SK-N-SH (cell line): ENCODE data around the gene VAMP2. TPM values are rescaled to one million over a fixed set of nuclear protein-coding genes. Genes with fewer than 3 reads are reported as not detected.

Experiments
- CTCF ChIA-PET: fragments of 300-600, 350-600 bp; formaldehyde crosslinking; extraction: SDS; loops from one replicate; lab custom pipeline; 2021; lab: Yijun Ruan, JAX
- POLR2A ChIA-PET: fragments of 350-600 bp; sonication (Branson Sonifier 250); formaldehyde crosslinking; extraction: SDS; loops from one replicate; lab custom pipeline; 2020; ENCODE audit warnings: antibody characterized with exemption, inconsistent platforms; lab: Yijun Ruan, JAX
- DNase-seq: peaks from one replicate; pipeline ENCODE4 v3.0.0; 2012
- H2AFZ ChIP-seq: fragments of 200-600 bp; sonication (generic); 2 replicates; pipeline ENCODE4 v1.8.1; 2016; ENCODE audit warnings: antibody characterized with exemption, mild to moderate bottlenecking, low read depth
- H3F3A ChIP-seq: fragments of 200-600 bp; sonication (generic); replicated peaks from 2 replicates; pipeline ENCODE3; 2016; ENCODE audit warnings: antibody characterized with exemption, mild to moderate bottlenecking; ENCODE audit not compliant: insufficient read depth
- H3K27ac ChIP-seq, 2 experiments: fragments of 200-500 bp in 1 of 2; fragments of 200-600 bp in 1 of 2; sonication (Bioruptor generic) in 1 of 2; sonication (generic), shearing (Covaris generic) in 1 of 2; 2 replicates each; pipeline versions ENCODE4 v1.5.1 to v1.6.1; 2014 to 2016; ENCODE audit warnings: low read depth in 2 of 2, inconsistent platforms in 1 of 2, low read length in 1 of 2, mild to moderate bottlenecking in 1 of 2, mixed read lengths in 1 of 2
- H3K27me3 ChIP-seq: fragments of 200-600 bp; sonication (generic), shearing (Covaris generic); 2 replicates; pipeline ENCODE4 v1.6.1; 2016; ENCODE audit warnings: mixed run types; ENCODE audit not compliant: insufficient read depth
- H3K36me3 ChIP-seq, 2 experiments: fragments of 200-500 bp in 1 of 2; fragments of 200-600 bp in 1 of 2; sonication (Bioruptor generic) in 1 of 2; sonication (generic) in 1 of 2; replicated peaks in 1 of 2; 2 replicates each; pipeline versions ENCODE3 to v1.5.1; 2014 to 2016; ENCODE audit warnings: low read length in 1 of 2, mild to moderate bottlenecking in 1 of 2; ENCODE audit not compliant: insufficient read depth in 2 of 2, control insufficient read depth in 1 of 2
- H3K4me1 ChIP-seq, 2 experiments: fragments of 200-500 bp in 1 of 2; fragments of 200-600 bp in 1 of 2; sonication (Bioruptor generic) in 1 of 2; sonication (generic), shearing (Covaris generic) in 1 of 2; 2 replicates each; pipeline versions ENCODE4 v1.5.1 to v1.6.1; 2014 to 2016; ENCODE audit warnings: low read depth in 1 of 2, low read length in 1 of 2, mixed run types in 1 of 2; ENCODE audit not compliant: insufficient read depth in 2 of 2, control insufficient read depth in 1 of 2
- H3K4me2 ChIP-seq: fragments of 200-600 bp; sonication (generic), shearing (Covaris generic); 2 replicates; pipeline ENCODE4 v1.6.1; 2017; ENCODE audit warnings: mixed run types
- H3K4me3 ChIP-seq, 2 experiments: fragments of 200-500 bp in 1 of 2; fragments of 200-600 bp in 1 of 2; sonication (Bioruptor generic) in 1 of 2; sonication (generic), shearing (Covaris generic) in 1 of 2; 2 replicates each; pipeline versions ENCODE4 v1.5.1 to v1.8.1; 2014 to 2016; ENCODE audit warnings: low read depth in 2 of 2, inconsistent platforms in 1 of 2, low read length in 1 of 2, mild to moderate bottlenecking in 1 of 2, mixed read lengths in 1 of 2, moderate library complexity in 1 of 2
- H3K79me2 ChIP-seq: fragments of 200-600 bp; sonication (generic); 2 replicates; pipeline ENCODE4 v1.8.1; 2017; ENCODE audit warnings: mild to moderate bottlenecking; ENCODE audit not compliant: insufficient read depth
- H3K9ac ChIP-seq: fragments of 200-600 bp; sonication (generic); 2 replicates; pipeline ENCODE4 v1.6.1; 2017; ENCODE audit warnings: mixed run types
- H3K9me2 ChIP-seq: fragments of 200-600 bp; sonication (generic); 2 replicates; pipeline ENCODE4 v1.6.1; 2017; ENCODE audit warnings: mixed run types
- H3K9me3 ChIP-seq: fragments of 200-600 bp; sonication (generic); 2 replicates; pipeline ENCODE4 v1.6.1; 2017; ENCODE audit warnings: mixed run types, mild to moderate bottlenecking, moderate library complexity
- H4K20me1 ChIP-seq: fragments of 200-600 bp; sonication (generic); 2 replicates; pipeline ENCODE4 v1.6.1; 2017; ENCODE audit warnings: mild to moderate bottlenecking, mixed run types; ENCODE audit not compliant: insufficient read depth
- FOSL2 ChIP-seq: IDR thresholded peaks from 2 replicates; pipeline ENCODE4 v1.4.0; 2012; ENCODE audit warnings: low read depth, mild to moderate bottlenecking, moderate library complexity, borderline replicate concordance
- FOXJ3 ChIP-seq: sonication (generic); formaldehyde crosslinking; IDR thresholded peaks from 2 replicates; pipeline ENCODE4 v1.5.1; 2020; ENCODE audit warnings: mild to moderate bottlenecking, missing genetic modification reagents
- FOXM1 ChIP-seq: IDR thresholded peaks from 2 replicates; pipeline ENCODE4 v1.4.0; 2012; ENCODE audit warnings: low read depth, mild to moderate bottlenecking
- IRF3 ChIP-seq: fragments of 150-350 bp; IDR thresholded peaks from 2 replicates; pipeline ENCODE4 v1.6.1; 2016; ENCODE audit warnings: mild to moderate bottlenecking, low read depth, low read length
- JUND ChIP-seq: IDR thresholded peaks from 2 replicates; pipeline ENCODE4 v1.4.0; 2012
- MEF2A ChIP-seq: IDR thresholded peaks from 2 replicates; pipeline ENCODE4 v1.4.0; 2012; ENCODE audit warnings: low read depth, borderline replicate concordance
- MXI1 ChIP-seq: IDR thresholded peaks from 2 replicates; pipeline ENCODE4 v1.6.1; 2012; ENCODE audit warnings: mild to moderate bottlenecking, low read depth, low read length, improper control_type of control experiment
- PBX3 ChIP-seq: IDR thresholded peaks from 2 replicates; pipeline ENCODE4; 2012
- RAD21 ChIP-seq: IDR thresholded peaks from 2 replicates; pipeline ENCODE4 v1.6.1; 2012; ENCODE audit warnings: mild to moderate bottlenecking, low read length
- RFX5 ChIP-seq: IDR thresholded peaks from 2 replicates; pipeline ENCODE4 v1.6.1; 2012; ENCODE audit warnings: mild to moderate bottlenecking, improper control_type of control experiment, low read length
- SIN3A ChIP-seq: IDR thresholded peaks from 2 replicates; pipeline ENCODE4 v1.6.1; 2012; ENCODE audit warnings: low read depth, mild to moderate bottlenecking, low read length, moderate library complexity, borderline replicate concordance
- TAF1 ChIP-seq: IDR thresholded peaks from 2 replicates; pipeline ENCODE4 v1.6.1; 2012; ENCODE audit warnings: low read depth, mild to moderate bottlenecking, low read length, moderate library complexity, borderline replicate concordance
- TCF12 ChIP-seq: IDR thresholded peaks from 2 replicates; pipeline ENCODE4 v1.4.0; 2012
- USF1 ChIP-seq: IDR thresholded peaks from 2 replicates; pipeline ENCODE4 v1.4.0; 2012; ENCODE audit warnings: low read depth, borderline replicate concordance
- YY1 ChIP-seq: IDR thresholded peaks from 2 replicates; pipeline ENCODE4 v1.4.0; 2012; ENCODE audit warnings: low read depth, mild to moderate bottlenecking
- WGBS: methylation state at CpG from one replicate; pipeline ENCODE4 v1.1.6; 2017; ENCODE audit warnings: low lambda C conversion rate; 5-methylcytosine and 5-hydroxymethylcytosine counted together
- polyA plus RNA-seq, 3 experiments: library from polyadenylated mRNA; depleted of rRNA; stranded (reverse); fragments of >200 nt; gene quantifications; 2 replicates each; pipeline ENCODE4 v1.2.3, GENCODE V29; 2012

VAMP2 gene
- polyA plus RNA-seq, 1 of the 3 experiments (the other 2 are of a cell fraction): 42.0 TPM

GRCh38 chr17:8160224-8160577 lies 2.5 kb downstream of the VAMP2 start:
- POLR2A ChIA-PET: interaction anchor here (1.6 kb wide), 1 partner anchor 13 kb away, joined by 9 read pairs; no protein-coding TSS in a partner anchor
- H3K4me3 ChIP-seq: no peak overlapping the region
- TF ChIP-seq FOXM1 (no peak), RFX5 (no peak), PBX3 (no peak), FOSL2 (no peak), YY1 (no peak), MXI1 (no peak), MEF2A (no peak), SIN3A (no peak), RAD21 (no peak), FOXJ3 (CRISPR knock-in tag) (no peak), TAF1 (no peak), JUND (no peak), USF1 (no peak), IRF3 (no peak), TCF12 (no peak)
- H3K27me3 ChIP-seq: no peaks in the 10 kb centered on the region
- CTCF ChIA-PET: interaction anchor here (1.0 to 9.4 kb wide), 6 partner anchors 21 to 100 kb away, joined by 3 to 98 read pairs (median 11); partner anchors contain the start of gene HES7
- no peak for DNase-seq
- WGBS: 88% methylated on average over 4 of the region's 4 CpGs
- peaks cover 40% of the 10 kb centered on the region for H3F3A ChIP-seq
- no peak overlapping the region for H2AFZ ChIP-seq
- no peaks in the 10 kb centered on the region; the same call in 1 of the 2 replicates for H4K20me1 ChIP-seq
- H3K36me3 ChIP-seq: peaks cover 15 to 23% of the 10 kb centered on the region in 2 experiments
- H3K4me1 ChIP-seq: peaks cover 30 to 43% of the 10 kb centered on the region in 2 experiments
- H3K27ac ChIP-seq: no peak overlapping the region
- no peaks in the 10 kb centered on the region for H3K9me3 ChIP-seq
- no peak overlapping the region for H3K4me2 ChIP-seq
- no peak overlapping the region for H3K9ac ChIP-seq
- H3K79me2 ChIP-seq: peaks cover 45% of the 10 kb centered on the region
- H3K9me2 ChIP-seq: no peaks in the 10 kb centered on the region
